SJCRH30 (cell line): Measurements from ENCODE around the gene TBC1D22B. TPM values are rescaled to one million over a fixed set of nuclear protein-coding genes. Genes with fewer than 3 reads are reported as not detected.
"Not testable (repeated sequence)": the region's sequence is repeated elsewhere in the genome, so short reads cannot be mapped to it uniquely, and the experiment has no call there.

Source experiments
- DNase-seq, 2 experiments: peaks; one replicate each; pipeline ENCODE4 v3.0.0-alpha.2; 2015 to 2020
- H3K27ac ChIP-seq: fragments of 250-450 bp; sonication (Bioruptor Pico); 2 replicates; pipeline ENCODE4 v1.5.1; 2020; ENCODE audit warnings: mild to moderate bottlenecking, moderate library complexity
- H3K27me3 ChIP-seq: fragments of 250-450 bp; sonication (Bioruptor Pico); 2 replicates; pipeline ENCODE4 v1.5.1; 2020; ENCODE audit warnings: mild to moderate bottlenecking, moderate library complexity
- H3K36me3 ChIP-seq: fragments of 250-450 bp; sonication (Bioruptor Pico); 2 replicates; pipeline ENCODE4 v1.5.1; 2020; ENCODE audit warnings: mild to moderate bottlenecking, moderate library complexity
- H3K4me1 ChIP-seq: fragments of 250-450 bp; sonication (Bioruptor Pico); 2 replicates; pipeline ENCODE4 v1.5.1; 2020; ENCODE audit warnings: mild to moderate bottlenecking, moderate library complexity
- H3K4me3 ChIP-seq: fragments of 250-450 bp; sonication (Bioruptor Pico); 2 replicates; pipeline ENCODE4 v1.5.1; 2020; ENCODE audit warnings: mild to moderate bottlenecking, moderate library complexity
- H3K9me3 ChIP-seq: fragments of 250-450 bp; sonication (Bioruptor Pico); replicated peaks from 2 replicates; pipeline ENCODE4 v1.5.1; 2020; ENCODE audit warnings: mild to moderate bottlenecking, moderate library complexity
- total RNA-seq: library from RNA; depleted of rRNA; stranded (reverse); fragments of >200 nt; shearing (Covaris generic); gene quantifications from 2 replicates; pipeline ENCODE4 v1.2.3, GENCODE V29; 2014

Gene TBC1D22B
- total RNA-seq, 1 experiment from 2014 or later: 11.2 TPM

GRCh38 chr6:37289931-37290330 is 32.4 kb downstream of the TBC1D22B start:
- Histone ChIP-seq H3K4me1 (peaks cover 6% of the 10 kb centered on the region; the same call in 1 of the 2 replicates), H3K27ac (no peak overlapping the region), H3K27me3 (no peaks in the 10 kb centered on the region), H3K36me3 (peaks cover 31% of the 10 kb centered on the region), H3K4me3 (no peak overlapping the region), H3K9me3 (no peaks in the 10 kb centered on the region)
- no peak for DNase-seq

GRCh38 chr6:37293426-37293825 is 35.9 kb downstream of the TBC1D22B start:
- no peak for DNase-seq
- Histone ChIP-seq H3K36me3 (peaks cover 25% of the 10 kb centered on the region), H3K4me1 (peaks cover 6% of the 10 kb centered on the region; the same call in 1 of the 2 replicates), H3K9me3 (no peaks in the 10 kb centered on the region), H3K27ac (no peak overlapping the region), H3K27me3 (no peaks in the 10 kb centered on the region), H3K4me3 (no peak overlapping the region)

GRCh38 chr6:37297637-37298036 is 40.1 kb downstream of the TBC1D22B start:
- not testable (repeated sequence) for DNase-seq, H3K9me3 ChIP-seq, H3K4me3 ChIP-seq, H3K27me3 ChIP-seq, H3K27ac ChIP-seq, H3K4me1 ChIP-seq
- peaks cover 19% of the 10 kb centered on the region for H3K36me3 ChIP-seq

- H3K36me3 ChIP-seq: peaks cover 19% of the 10 kb centered on the region
- H3K4me1 ChIP-seq: no peaks in the 10 kb centered on the region; the same call in 1 of the 2 replicates
- H3K27ac ChIP-seq: no peak overlapping the region
- H3K4me3 ChIP-seq: no peak overlapping the region
- no peak for DNase-seq
- H3K27me3 ChIP-seq: no peaks in the 10 kb centered on the region
- no peaks in the 10 kb centered on the region for H3K9me3 ChIP-seq
Measured at GRCh38 chr6:37298958-37299357, 41.4 kb downstream of the TBC1D22B start.

- no peak overlapping the region for H3K27ac ChIP-seq
- H3K36me3 ChIP-seq: peaks cover 10% of the 10 kb centered on the region
- no peaks in the 10 kb centered on the region for H3K27me3 ChIP-seq
- no peak for DNase-seq
- no peaks in the 10 kb centered on the region; the same call in 1 of the 2 replicates for H3K4me1 ChIP-seq
- H3K4me3 ChIP-seq: no peak overlapping the region
- no peaks in the 10 kb centered on the region for H3K9me3 ChIP-seq
Measured at GRCh38 chr6:37299990-37300389, 42.4 kb downstream of the TBC1D22B start.

GRCh38 chr6:37302086-37302686 is 44.6 kb downstream of the TBC1D22B start:
- Histone ChIP-seq H3K4me3 (no peak overlapping the region), H3K9me3 (no peaks in the 10 kb centered on the region), H3K36me3 (peaks cover 3% of the 10 kb centered on the region; the same call in 1 of the 2 replicates), H3K27ac (no peak overlapping the region), H3K27me3 (no peaks in the 10 kb centered on the region), H3K4me1 (peaks cover 16% of the 10 kb centered on the region)
- no peak for DNase-seq

- peaks cover 16% of the 10 kb centered on the region for H3K4me1 ChIP-seq
- H3K9me3 ChIP-seq: no peaks in the 10 kb centered on the region
- no peaks in the 10 kb centered on the region for H3K27me3 ChIP-seq
- H3K27ac ChIP-seq: no peak overlapping the region
- DNase-seq: no peak
- H3K36me3 ChIP-seq: no peaks in the 10 kb centered on the region; the same call in 1 of the 2 replicates
- H3K4me3 ChIP-seq: no peak overlapping the region
Measured at GRCh38 chr6:37303091-37303660, 45.6 kb downstream of the TBC1D22B start.

GRCh38 chr6:37303891-37304503 is 46.4 kb downstream of the TBC1D22B start:
- no peaks in the 10 kb centered on the region for H3K9me3 ChIP-seq
- H3K36me3 ChIP-seq: no peaks in the 10 kb centered on the region; the same call in 1 of the 2 replicates
- no peak overlapping the region for H3K4me3 ChIP-seq
- peaks cover 16% of the 10 kb centered on the region for H3K4me1 ChIP-seq
- H3K27ac ChIP-seq: no peak overlapping the region
- peak; percentile 28 to 63 for DNase-seq
- no peaks in the 10 kb centered on the region for H3K27me3 ChIP-seq

GRCh38 chr6:37304766-37305165 is 47.2 kb downstream of the TBC1D22B start:
- no peak for DNase-seq
- no peaks in the 10 kb centered on the region for H3K9me3 ChIP-seq
- no peaks in the 10 kb centered on the region for H3K27me3 ChIP-seq
- no peaks in the 10 kb centered on the region; the same call in 1 of the 2 replicates for H3K36me3 ChIP-seq
- H3K4me3 ChIP-seq: no peak overlapping the region
- peaks cover 16% of the 10 kb centered on the region for H3K4me1 ChIP-seq
- no peak overlapping the region for H3K27ac ChIP-seq

GRCh38 chr6:37305841-37306425 is 48.4 kb downstream of the TBC1D22B start:
- DNase-seq: peak; percentile 70 to 88
- H3K27me3 ChIP-seq: no peaks in the 10 kb centered on the region
- H3K4me1 ChIP-seq: peaks cover 16% of the 10 kb centered on the region
- peak overlapping the region; percentile 24 for H3K27ac ChIP-seq
- H3K4me3 ChIP-seq: no peak overlapping the region
- no peaks in the 10 kb centered on the region; the same call in 1 of the 2 replicates for H3K36me3 ChIP-seq
- H3K9me3 ChIP-seq: no peaks in the 10 kb centered on the region

GRCh38 chr6:37306624-37307222 is 49.2 kb downstream of the TBC1D22B start:
- Histone ChIP-seq H3K36me3 (no peaks in the 10 kb centered on the region), H3K9me3 (no peaks in the 10 kb centered on the region), H3K4me1 (peaks cover 16% of the 10 kb centered on the region), H3K4me3 (no peak overlapping the region), H3K27ac (peak overlapping the region; percentile 24), H3K27me3 (no peaks in the 10 kb centered on the region)
- DNase-seq: peak in 1 of 2 experiments; percentile 25

GRCh38 chr6:37307484-37307883 is 49.9 kb downstream of the TBC1D22B start:
- H3K36me3 ChIP-seq, DNase-seq, H3K9me3 ChIP-seq, H3K4me3 ChIP-seq, H3K27ac ChIP-seq, H3K27me3 ChIP-seq: not testable (repeated sequence)
- H3K4me1 ChIP-seq: peaks cover 16% of the 10 kb centered on the region

- Histone ChIP-seq H3K36me3 (no peaks in the 10 kb centered on the region), H3K27me3 (no peaks in the 10 kb centered on the region), H3K4me3 (no peak overlapping the region), H3K9me3 (no peaks in the 10 kb centered on the region), H3K4me1 (peaks cover 16% of the 10 kb centered on the region), H3K27ac (no peak overlapping the region)
- peak in 1 of 2 experiments; percentile 33 for DNase-seq
Measured at GRCh38 chr6:37308069-37308815, 50.7 kb downstream of the TBC1D22B start.

GRCh38 chr6:37309046-37309445 is 51.5 kb downstream of the TBC1D22B start:
- H3K27ac ChIP-seq: no peak overlapping the region
- no peaks in the 10 kb centered on the region for H3K27me3 ChIP-seq
- DNase-seq: no peak
- no peak overlapping the region for H3K4me3 ChIP-seq
- no peaks in the 10 kb centered on the region for H3K36me3 ChIP-seq
- H3K4me1 ChIP-seq: peaks cover 16% of the 10 kb centered on the region
- H3K9me3 ChIP-seq: no peaks in the 10 kb centered on the region
